K562 (cell line): ENCODE data around the gene ZSWIM9.

Experiments used
- KDM4B ChIP-seq, 2 experiments: fragments of 450-650 bp in 1 of 2; sonication (generic) in 1 of 2; IDR thresholded peaks; 2 replicates each; pipeline ENCODE4 v1.6.1; 2016 to 2017; ENCODE audit warnings: borderline replicate concordance in 2 of 2, antibody characterized with exemption in 1 of 2, low read depth in 1 of 2, mild to moderate bottlenecking in 1 of 2
- TF ChIP-seq, protein P1 (sequence below), 2 experiments: fragments of 450-650 bp; formaldehyde crosslinking in 1 of 2; IDR thresholded peaks; 2 replicates each; pipeline versions ENCODE4 v1.4.0 to v1.6.1; 2014 to 2020; ENCODE audit warnings: mild to moderate bottlenecking in 2 of 2, borderline replicate concordance in 1 of 2, low read depth in 1 of 2
- TF ChIP-seq, protein P2 (sequence below): fragments of 250-450 bp; sonication (Bioruptor Pico); IDR thresholded peaks from 2 replicates; pipeline ENCODE4 v1.6.1; 2021; ENCODE audit warnings: mild to moderate bottlenecking

DNA sequence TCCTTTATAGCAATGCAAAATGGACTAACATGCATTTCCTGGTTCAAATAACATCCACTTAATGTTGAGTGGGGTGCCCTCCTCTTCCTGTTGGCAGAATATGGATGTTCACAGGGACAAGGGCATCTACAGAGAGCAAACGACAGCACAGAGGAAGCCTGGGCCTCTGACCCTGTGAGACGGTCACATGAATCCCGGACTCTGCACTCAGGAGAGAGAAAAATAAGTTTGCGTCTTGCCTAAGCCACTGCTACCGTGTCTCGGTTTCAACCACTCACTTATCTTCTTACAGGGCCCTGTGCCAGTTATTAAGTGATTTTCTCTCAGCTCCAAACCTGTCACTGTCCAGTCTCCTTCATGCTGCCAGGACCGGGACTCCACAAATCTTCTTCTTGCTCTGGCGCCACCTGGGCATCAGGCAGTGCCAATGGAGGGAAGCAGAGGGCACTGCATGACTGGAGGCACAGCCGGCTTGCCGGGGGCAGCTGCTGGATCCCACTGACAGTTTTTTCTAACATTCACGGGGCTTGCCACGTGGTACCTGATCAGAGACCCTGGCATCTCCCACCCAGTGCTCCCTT is 12.2 kb upstream of the ZSWIM9 start:
- TF ChIP-seq, protein P1, sequence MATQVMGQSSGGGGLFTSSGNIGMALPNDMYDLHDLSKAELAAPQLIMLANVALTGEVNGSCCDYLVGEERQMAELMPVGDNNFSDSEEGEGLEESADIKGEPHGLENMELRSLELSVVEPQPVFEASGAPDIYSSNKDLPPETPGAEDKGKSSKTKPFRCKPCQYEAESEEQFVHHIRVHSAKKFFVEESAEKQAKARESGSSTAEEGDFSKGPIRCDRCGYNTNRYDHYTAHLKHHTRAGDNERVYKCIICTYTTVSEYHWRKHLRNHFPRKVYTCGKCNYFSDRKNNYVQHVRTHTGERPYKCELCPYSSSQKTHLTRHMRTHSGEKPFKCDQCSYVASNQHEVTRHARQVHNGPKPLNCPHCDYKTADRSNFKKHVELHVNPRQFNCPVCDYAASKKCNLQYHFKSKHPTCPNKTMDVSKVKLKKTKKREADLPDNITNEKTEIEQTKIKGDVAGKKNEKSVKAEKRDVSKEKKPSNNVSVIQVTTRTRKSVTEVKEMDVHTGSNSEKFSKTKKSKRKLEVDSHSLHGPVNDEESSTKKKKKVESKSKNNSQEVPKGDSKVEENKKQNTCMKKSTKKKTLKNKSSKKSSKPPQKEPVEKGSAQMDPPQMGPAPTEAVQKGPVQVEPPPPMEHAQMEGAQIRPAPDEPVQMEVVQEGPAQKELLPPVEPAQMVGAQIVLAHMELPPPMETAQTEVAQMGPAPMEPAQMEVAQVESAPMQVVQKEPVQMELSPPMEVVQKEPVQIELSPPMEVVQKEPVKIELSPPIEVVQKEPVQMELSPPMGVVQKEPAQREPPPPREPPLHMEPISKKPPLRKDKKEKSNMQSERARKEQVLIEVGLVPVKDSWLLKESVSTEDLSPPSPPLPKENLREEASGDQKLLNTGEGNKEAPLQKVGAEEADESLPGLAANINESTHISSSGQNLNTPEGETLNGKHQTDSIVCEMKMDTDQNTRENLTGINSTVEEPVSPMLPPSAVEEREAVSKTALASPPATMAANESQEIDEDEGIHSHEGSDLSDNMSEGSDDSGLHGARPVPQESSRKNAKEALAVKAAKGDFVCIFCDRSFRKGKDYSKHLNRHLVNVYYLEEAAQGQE (IDR thresholded peaks at IDR 0.05; ENCODE audit: borderline replicate concordance): no peak
- TF ChIP-seq, protein P1 (CRISPR knock-in tag; IDR thresholded peaks at IDR 0.05; ENCODE audit: low read depth): no peak
- TF ChIP-seq, protein P2, sequence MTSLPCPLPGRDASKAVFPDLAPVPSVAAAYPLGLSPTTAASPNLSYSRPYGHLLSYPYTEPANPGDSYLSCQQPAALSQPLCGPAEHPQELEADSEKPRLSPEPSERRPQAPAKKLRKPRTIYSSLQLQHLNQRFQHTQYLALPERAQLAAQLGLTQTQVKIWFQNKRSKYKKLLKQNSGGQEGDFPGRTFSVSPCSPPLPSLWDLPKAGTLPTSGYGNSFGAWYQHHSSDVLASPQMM (CRISPR knock-in tag): no peak
- no peak for TF ChIP-seq KDM4B (IDR thresholded peaks at IDR 0.05; ENCODE audit: borderline replicate concordance in 2 of 2, low read depth in 1 of 2)
